ENCODE results near the gene MACROD2. TPM values are rescaled to one million over a fixed set of nuclear protein-coding genes. Genes with fewer than 3 reads are reported as not detected.

MACROD2 gene
- polyA plus RNA-seq, 2 of the 4 experiments (the other 2 are of a cell fraction), result 0.96 to 1.3 TPM

DNA sequence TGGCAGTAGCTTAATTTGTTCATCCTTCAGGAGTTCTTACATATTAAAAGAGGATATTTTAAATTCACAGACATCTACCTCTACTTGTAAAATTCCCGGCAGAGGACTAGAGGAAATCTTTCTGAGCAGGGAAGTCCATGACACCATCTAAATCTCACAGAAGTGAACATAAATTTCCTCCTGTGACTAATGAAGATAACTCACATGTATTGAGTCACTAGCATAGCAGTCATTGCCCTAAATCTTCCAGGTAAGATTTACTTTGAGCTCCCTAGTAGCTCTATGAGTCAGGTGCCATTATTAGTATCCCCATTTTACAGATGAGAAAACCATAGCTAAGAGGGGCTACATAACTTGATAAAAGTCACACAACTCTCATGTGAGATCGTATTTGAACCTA, 1400.7 kb downstream of the MACROD2 start:
- WGBS (ENCODE audit: missing lambda C conversion rate), result 53% methylated on average over 2 of the region's 2 CpGs
- Histone ChIP-seq H3K4me1 (no peaks in the 10 kb centered on the region), H3K9me3 (no peaks in the 10 kb centered on the region), H3K4me2 (no peak overlapping the region), H3K27ac (no peak overlapping the region), H3K4me3 (no peak overlapping the region)
- TF ChIP-seq TP53 (CRISPR knock-in tag; IDR thresholded peaks at IDR 0.05), result no peak
- no peak for TF ChIP-seq HOXB5 (CRISPR knock-in tag; IDR thresholded peaks at IDR 0.05)
- TF ChIP-seq TFCP2L1 (CRISPR knock-in tag; IDR thresholded peaks at IDR 0.05), result no peak
- TF ChIP-seq FOSB (CRISPR knock-in tag; IDR thresholded peaks at IDR 0.05), result no peak
- ChIA-PET POLR2A (no interaction called here), CTCF (no interaction called here)
- peak; percentile 46 for FAIRE-seq
- DNase-seq (ENCODE audit: low read depth in 1 of 2, low spot score in 1 of 2), result no peak
- ATAC-seq, result no peak

DNA sequence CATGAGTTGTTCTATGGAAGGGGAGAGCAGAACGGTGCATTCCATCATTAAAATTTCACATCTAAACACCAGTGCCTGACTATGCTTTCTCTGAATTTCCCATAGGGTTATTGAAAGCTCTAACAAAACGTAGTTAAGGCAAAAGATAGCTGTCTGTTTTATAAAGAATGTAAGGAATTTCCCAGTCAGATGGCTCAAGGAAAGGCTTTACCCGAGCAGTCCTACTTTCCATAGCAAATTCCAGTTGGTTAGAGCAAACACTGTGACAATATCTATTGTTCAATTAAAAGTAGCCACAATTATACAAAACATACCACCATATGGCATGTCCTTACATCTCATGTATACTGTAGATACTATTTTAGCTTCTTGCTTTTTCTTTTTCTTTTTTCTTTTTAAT, 1401.6 kb downstream of the MACROD2 start:
- WGBS (ENCODE audit: missing lambda C conversion rate), result 29% methylated on average over 3 of the region's 3 CpGs
- Histone ChIP-seq H3K4me1 (no peaks in the 10 kb centered on the region), H3K4me2 (no peak overlapping the region), H3K4me3 (no peak overlapping the region), H3K27ac (no peak overlapping the region), H3K9me3 (0 out of 3 replicates have a peak, but pooled peaks cover 2% of the 10 kb centered on the region)
- CTCF ChIA-PET, result no interaction called here
- FAIRE-seq, result no peak
- no peak for ATAC-seq
- POLR2A ChIA-PET, result no interaction called here
- TF ChIP-seq HOXB13 (CRISPR knock-in tag; IDR thresholded peaks at IDR 0.05; ENCODE audit: low read depth) (no peak), EHF (CRISPR knock-in tag; IDR thresholded peaks at IDR 0.05) (no peak), CHD4 (IDR thresholded peaks at IDR 0.05; ENCODE audit: borderline replicate concordance) (no peak), RAD21 (conservative IDR thresholded peaks at IDR 0.05 in 1 of 2, IDR thresholded peaks at IDR 0.05 in 1 of 2) (no peak), EP300 (IDR thresholded peaks at IDR 0.05) (no peak), TP53 (CRISPR knock-in tag; IDR thresholded peaks at IDR 0.05) (no peak), FOXS1 (CRISPR knock-in tag; IDR thresholded peaks at IDR 0.05) (no peak), NPAS2 (CRISPR knock-in tag; IDR thresholded peaks at IDR 0.05; ENCODE audit: borderline replicate concordance) (no peak), JUN (IDR thresholded peaks at IDR 0.05) (no peak)
- TF ChIP-seq, protein P1, sequence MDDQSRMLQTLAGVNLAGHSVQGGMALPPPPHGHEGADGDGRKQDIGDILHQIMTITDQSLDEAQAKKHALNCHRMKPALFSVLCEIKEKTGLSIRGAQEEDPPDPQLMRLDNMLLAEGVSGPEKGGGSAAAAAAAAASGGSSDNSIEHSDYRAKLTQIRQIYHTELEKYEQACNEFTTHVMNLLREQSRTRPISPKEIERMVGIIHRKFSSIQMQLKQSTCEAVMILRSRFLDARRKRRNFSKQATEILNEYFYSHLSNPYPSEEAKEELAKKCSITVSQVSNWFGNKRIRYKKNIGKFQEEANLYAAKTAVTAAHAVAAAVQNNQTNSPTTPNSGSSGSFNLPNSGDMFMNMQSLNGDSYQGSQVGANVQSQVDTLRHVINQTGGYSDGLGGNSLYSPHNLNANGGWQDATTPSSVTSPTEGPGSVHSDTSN (IDR thresholded peaks at IDR 0.05), result no peak
- DNase-seq (ENCODE audit: low read depth in 1 of 2, low spot score in 1 of 2), result no peak

DNA sequence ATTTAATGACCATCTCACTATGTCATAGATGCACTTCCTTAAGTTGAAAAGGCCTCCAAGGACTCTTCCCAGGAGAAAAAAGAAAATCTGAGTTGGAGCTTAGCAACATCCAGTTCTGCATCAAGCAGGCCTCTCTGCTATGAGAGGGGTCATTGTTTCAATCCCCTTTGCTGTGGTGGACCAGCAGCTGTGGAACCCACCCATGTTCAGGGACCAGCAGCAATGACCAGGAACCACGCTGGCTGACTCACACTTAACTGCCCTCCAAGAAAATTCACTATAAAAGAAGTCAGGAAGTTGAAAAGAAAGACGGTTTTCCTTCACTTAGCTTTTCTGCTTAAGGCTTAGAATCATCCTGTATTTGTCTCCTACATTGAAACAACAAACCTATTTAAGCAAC, 1404.5 kb downstream of the MACROD2 start:
- TF ChIP-seq, protein P2, sequence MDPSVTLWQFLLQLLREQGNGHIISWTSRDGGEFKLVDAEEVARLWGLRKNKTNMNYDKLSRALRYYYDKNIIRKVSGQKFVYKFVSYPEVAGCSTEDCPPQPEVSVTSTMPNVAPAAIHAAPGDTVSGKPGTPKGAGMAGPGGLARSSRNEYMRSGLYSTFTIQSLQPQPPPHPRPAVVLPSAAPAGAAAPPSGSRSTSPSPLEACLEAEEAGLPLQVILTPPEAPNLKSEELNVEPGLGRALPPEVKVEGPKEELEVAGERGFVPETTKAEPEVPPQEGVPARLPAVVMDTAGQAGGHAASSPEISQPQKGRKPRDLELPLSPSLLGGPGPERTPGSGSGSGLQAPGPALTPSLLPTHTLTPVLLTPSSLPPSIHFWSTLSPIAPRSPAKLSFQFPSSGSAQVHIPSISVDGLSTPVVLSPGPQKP (IDR thresholded peaks at IDR 0.05; ENCODE audit: low read depth, low read length), result no peak
- TF ChIP-seq ESRRA (IDR thresholded peaks at IDR 0.05; ENCODE audit: borderline replicate concordance, low read length) (no peak), SREBF2 (IDR thresholded peaks at IDR 0.05) (no peak), RCOR1 (IDR thresholded peaks at IDR 0.05; ENCODE audit: low read depth, low read length) (no peak), JUN (IDR thresholded peaks at IDR 0.05) (no peak)
- ChIA-PET POLR2A (no interaction called here), CTCF (interaction anchor here (0.6 to 0.7 kb wide), 2 partner anchors 18 to 916 kb away, joined by 3 read pairs; no protein-coding TSS in a partner anchor)
- H3K27ac ChIP-seq, result no peak overlapping the region
- FAIRE-seq (no peak), DNase-seq (ENCODE audit: low read depth in 1 of 2, low spot score in 1 of 2) (no peak), ATAC-seq (no peak)
- no peak overlapping the region for H3K4me3 ChIP-seq
- no peaks in the 10 kb centered on the region for H3K4me1 ChIP-seq
- peaks cover 11% of the 10 kb centered on the region; the same call in 1 of the 3 replicates for H3K9me3 ChIP-seq
- H3K4me2 ChIP-seq, result no peak overlapping the region
- 12% methylated on average over 2 of the region's 2 CpGs for WGBS (ENCODE audit: missing lambda C conversion rate)

DNA sequence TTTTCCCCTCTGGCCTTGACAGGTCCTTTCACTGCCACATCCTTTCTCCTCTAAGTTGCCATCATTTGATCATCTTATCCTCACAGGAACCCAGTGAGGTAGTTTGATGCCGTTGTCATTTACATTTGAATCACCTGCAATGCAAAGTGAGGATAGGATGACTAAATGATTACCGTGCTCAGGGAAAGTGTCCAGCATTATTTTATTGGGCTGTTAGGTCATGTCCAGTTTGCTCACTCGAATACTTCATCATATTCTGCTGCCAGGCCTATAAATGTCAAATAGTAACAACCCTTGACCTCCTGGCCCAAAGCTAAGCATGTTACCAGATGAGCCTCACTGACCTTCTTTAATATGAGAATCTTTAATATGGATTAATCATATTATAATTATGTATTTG, 1410.8 kb downstream of the MACROD2 start:
- FAIRE-seq (no peak), DNase-seq (ENCODE audit: low read depth in 1 of 2, low spot score in 1 of 2) (no peak), ATAC-seq (no peak)
- H3K4me1 ChIP-seq, result no peaks in the 10 kb centered on the region
- POLR2A ChIA-PET, result no interaction called here
- CTCF ChIA-PET, result no interaction called here
- H3K9me3 ChIP-seq, result peaks cover 11% of the 10 kb centered on the region; the same call in 1 of the 3 replicates
- no peak overlapping the region for H3K4me3 ChIP-seq
- no peak overlapping the region for H3K4me2 ChIP-seq
- 25% methylated on average over 3 of the region's 3 CpGs for WGBS (ENCODE audit: missing lambda C conversion rate)
- no peak overlapping the region for H3K27ac ChIP-seq
- TF ChIP-seq, protein P3, sequence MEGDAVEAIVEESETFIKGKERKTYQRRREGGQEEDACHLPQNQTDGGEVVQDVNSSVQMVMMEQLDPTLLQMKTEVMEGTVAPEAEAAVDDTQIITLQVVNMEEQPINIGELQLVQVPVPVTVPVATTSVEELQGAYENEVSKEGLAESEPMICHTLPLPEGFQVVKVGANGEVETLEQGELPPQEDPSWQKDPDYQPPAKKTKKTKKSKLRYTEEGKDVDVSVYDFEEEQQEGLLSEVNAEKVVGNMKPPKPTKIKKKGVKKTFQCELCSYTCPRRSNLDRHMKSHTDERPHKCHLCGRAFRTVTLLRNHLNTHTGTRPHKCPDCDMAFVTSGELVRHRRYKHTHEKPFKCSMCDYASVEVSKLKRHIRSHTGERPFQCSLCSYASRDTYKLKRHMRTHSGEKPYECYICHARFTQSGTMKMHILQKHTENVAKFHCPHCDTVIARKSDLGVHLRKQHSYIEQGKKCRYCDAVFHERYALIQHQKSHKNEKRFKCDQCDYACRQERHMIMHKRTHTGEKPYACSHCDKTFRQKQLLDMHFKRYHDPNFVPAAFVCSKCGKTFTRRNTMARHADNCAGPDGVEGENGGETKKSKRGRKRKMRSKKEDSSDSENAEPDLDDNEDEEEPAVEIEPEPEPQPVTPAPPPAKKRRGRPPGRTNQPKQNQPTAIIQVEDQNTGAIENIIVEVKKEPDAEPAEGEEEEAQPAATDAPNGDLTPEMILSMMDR (IDR thresholded peaks at IDR 0.05), result no peak
- TF ChIP-seq ESRRA (IDR thresholded peaks at IDR 0.05; ENCODE audit: borderline replicate concordance, low read length) (no peak), RARB (CRISPR knock-in tag; IDR thresholded peaks at IDR 0.05) (no peak), POLR2AphosphoS2 (conservative IDR thresholded peaks at IDR 0.05; ENCODE audit: low read length) (no peak), EHMT2 (IDR thresholded peaks at IDR 0.05; ENCODE audit: low read depth) (no peak), MAZ (IDR thresholded peaks at IDR 0.05; ENCODE audit: borderline replicate concordance, low read depth, low read length) (no peak), RNF2 (IDR thresholded peaks at IDR 0.05; ENCODE audit: borderline replicate concordance, low read depth) (no peak), NFE2L2 (conservative IDR thresholded peaks at IDR 0.05; ENCODE audit: low read length) (no peak), NR3C1 (IDR thresholded peaks at IDR 0.05) (no peak)
- TF ChIP-seq, protein P1 (IDR thresholded peaks at IDR 0.05), result no peak
- TF ChIP-seq, protein P4, sequence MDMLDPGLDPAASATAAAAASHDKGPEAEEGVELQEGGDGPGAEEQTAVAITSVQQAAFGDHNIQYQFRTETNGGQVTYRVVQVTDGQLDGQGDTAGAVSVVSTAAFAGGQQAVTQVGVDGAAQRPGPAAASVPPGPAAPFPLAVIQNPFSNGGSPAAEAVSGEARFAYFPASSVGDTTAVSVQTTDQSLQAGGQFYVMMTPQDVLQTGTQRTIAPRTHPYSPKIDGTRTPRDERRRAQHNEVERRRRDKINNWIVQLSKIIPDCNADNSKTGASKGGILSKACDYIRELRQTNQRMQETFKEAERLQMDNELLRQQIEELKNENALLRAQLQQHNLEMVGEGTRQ (IDR thresholded peaks at IDR 0.05), result no peak

Data from A549 (cell line).